Endothelial cell of umbilical vein (primary cell): Measurements from ENCODE around the gene PAPPA2. TPM values are rescaled to one million over a fixed set of nuclear protein-coding genes. Genes with fewer than 3 reads are reported as not detected.

Experiments used
- BruUV-seq: library from RNA; stranded (reverse); fragments of 400-500 nt; replicated peaks from 2 replicates; lab custom pipeline; 2021; lab: Mats Ljungman, UMichigan
- CTCF ChIA-PET: fragments of 300-600, 350-600 bp; sonication (Branson Sonifier 250); formaldehyde crosslinking; loops from one replicate; lab custom pipeline; 2021; ENCODE audit warnings: antibody characterized with exemption, inconsistent platforms; lab: Charles Lee
- POLR2A ChIA-PET: fragments of 300-600, 350-600 bp; sonication (Branson Sonifier 250); formaldehyde crosslinking; loops from one replicate; lab custom pipeline; 2021; ENCODE audit warnings: antibody characterized with exemption, inconsistent platforms; lab: Charles Lee
- DNase-seq: peaks from one replicate; pipeline ENCODE4 v3.0.0-alpha.2; 2011; ENCODE audit warnings: low read depth, low spot score
- FAIRE-seq: peaks from 2 replicates; lab custom pipeline; 2011; peaks lifted over from hg19 to GRCh38; lab: Jason Lieb, UNC
- H2AFZ ChIP-seq: 2 replicates; pipeline ENCODE4 v1.6.0; 2012; ENCODE audit warnings: low read depth, low read length, control low read depth, inconsistent platforms
- H3K27ac ChIP-seq: 2 replicates; pipeline ENCODE4 v1.5.1; 2011; ENCODE audit warnings: low read depth, mild to moderate bottlenecking, control low read depth, low read length, moderate library complexity; ENCODE audit not compliant: insufficient read depth
- H3K27me3 ChIP-seq, 2 experiments: 2 replicates each; pipeline versions ENCODE4 v1.6.0 to v1.6.1; 2011; ENCODE audit warnings: low read length in 2 of 2, mixed read lengths in 1 of 2; ENCODE audit not compliant: control insufficient read depth in 2 of 2, insufficient read depth in 2 of 2
- H3K36me3 ChIP-seq, 2 experiments: 2 replicates in 1 of 2; 3 replicates in 1 of 2; pipeline ENCODE4 v1.5.1; 2011; ENCODE audit warnings: low read length in 2 of 2, mild to moderate bottlenecking in 1 of 2, moderate library complexity in 1 of 2; ENCODE audit not compliant: control insufficient read depth in 2 of 2, insufficient read depth in 2 of 2; ENCODE audit errors: extremely low read depth in 1 of 2
- H3K4me1 ChIP-seq: 3 replicates; pipeline ENCODE4 v1.5.1; 2011; ENCODE audit warnings: mild to moderate bottlenecking, low read length; ENCODE audit not compliant: control insufficient read depth, insufficient read depth; ENCODE audit errors: extremely low read depth
- H3K4me2 ChIP-seq: 2 replicates; pipeline ENCODE4 v1.6.1; 2011; ENCODE audit warnings: low read length, control low read depth, mixed read lengths; ENCODE audit not compliant: insufficient read depth
- H3K4me3 ChIP-seq, 3 experiments: fragments of 200-600 bp in 1 of 3; sonication (generic), shearing (Covaris generic) in 1 of 3; replicated peaks in 1 of 3; 2 replicates each; pipeline ENCODE4 v1.5.1; 2011 to 2016; ENCODE audit warnings: control low read depth in 3 of 3, low read length in 3 of 3, mild to moderate bottlenecking in 2 of 3, inconsistent platforms in 1 of 3, low read depth in 1 of 3, moderate library complexity in 1 of 3; ENCODE audit not compliant: insufficient read depth in 1 of 3
- H3K79me2 ChIP-seq: 2 replicates; pipeline ENCODE4 v1.6.0; 2012; ENCODE audit warnings: low read length, inconsistent platforms; ENCODE audit not compliant: control insufficient read depth, insufficient read depth
- H3K9ac ChIP-seq: replicated peaks from 2 replicates; pipeline ENCODE3; 2011; ENCODE audit warnings: low read length, control low read depth; ENCODE audit not compliant: insufficient read depth; ENCODE audit errors: extremely low read depth
- H3K9me1 ChIP-seq: replicated peaks from 3 replicates; pipeline ENCODE4 v1.6.0; 2011; ENCODE audit warnings: mild to moderate bottlenecking, low read length; ENCODE audit not compliant: control insufficient read depth, insufficient read depth; ENCODE audit errors: extremely low read depth
- H3K9me3 ChIP-seq: replicated peaks from 2 replicates; pipeline ENCODE4 v1.5.1; 2012; ENCODE audit warnings: low read length, inconsistent platforms; ENCODE audit not compliant: control insufficient read depth, insufficient read depth
- H4K20me1 ChIP-seq: replicated peaks from 2 replicates; pipeline ENCODE3; 2011; ENCODE audit warnings: mild to moderate bottlenecking, low read length; ENCODE audit not compliant: control insufficient read depth, insufficient read depth; ENCODE audit errors: extremely low read depth
- EZH2 ChIP-seq: IDR thresholded peaks from 2 replicates; pipeline ENCODE4 v1.6.1; 2012; ENCODE audit warnings: borderline replicate concordance, low read depth, mild to moderate bottlenecking, moderate library complexity, low read length, inconsistent platforms; ENCODE audit not compliant: severe bottlenecking
- POLR2A ChIP-seq: IDR thresholded peaks from 2 replicates; pipeline ENCODE4 v1.6.1; 2012; ENCODE audit warnings: low read depth, mild to moderate bottlenecking, control low read depth, low read length
- dilution Hi-C: fragments of 300-500 bp; cut with MboI; formaldehyde crosslinking; loops from one replicate; pipeline ENCODE4 v1.15.0; 2019; ENCODE audit warnings: low sequenced_read_pairs; ENCODE audit not compliant: extremely low pct_ligation_motif_present
- intact Hi-C: fragments of 100-400 bp; cut with micrococcal nuclease; formaldehyde crosslinking; loops from one replicate; pipeline ENCODE4 v1.10.0; 2022
- polyA plus RNA-seq, 4 experiments: library from polyadenylated mRNA; depleted of rRNA in 3 of 4; stranded (reverse) in 3 of 4; unstranded in 1 of 4; fragments of >200 nt; gene quantifications; 2 replicates each; pipeline versions ENCODE4 v1.2.1 to v1.2.3, GENCODE V29; 2011 to 2012; ENCODE audit warnings: missing spikeins in 1 of 4
- total RNA-seq: library from RNA; stranded (reverse); gene quantifications from 2 replicates; pipeline ENCODE4 v1.2.3, GENCODE V29; 2021

The PAPPA2 gene
- total and polyA plus RNA-seq, 2 donors (not counting 3 experiments of a cell fraction or from before 2014, with no cell fraction given): not detected

DNA sequence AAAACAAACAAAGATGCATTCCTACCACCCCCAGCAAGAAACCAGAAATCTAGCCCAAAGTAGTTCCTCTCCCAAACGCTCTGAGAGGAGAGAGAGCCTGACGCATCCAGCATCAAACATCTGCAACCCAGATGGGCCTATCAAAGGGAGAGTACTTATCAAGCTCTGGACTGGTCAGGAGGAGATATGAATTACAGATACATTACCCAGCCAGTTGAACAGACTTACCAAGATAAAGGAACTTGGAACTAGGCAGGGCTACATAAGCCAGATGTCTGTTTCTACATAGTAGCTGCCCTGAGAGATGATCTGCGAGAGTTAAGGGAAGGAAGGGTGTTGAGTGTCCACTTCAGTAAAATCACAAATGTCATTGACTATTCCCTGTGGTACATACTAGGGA, 138.4 kb downstream of the PAPPA2 start:
- no peak overlapping the region for H3K27ac ChIP-seq
- no peak overlapping the region for H3K9ac ChIP-seq
- DNase-seq: no peak

DNA sequence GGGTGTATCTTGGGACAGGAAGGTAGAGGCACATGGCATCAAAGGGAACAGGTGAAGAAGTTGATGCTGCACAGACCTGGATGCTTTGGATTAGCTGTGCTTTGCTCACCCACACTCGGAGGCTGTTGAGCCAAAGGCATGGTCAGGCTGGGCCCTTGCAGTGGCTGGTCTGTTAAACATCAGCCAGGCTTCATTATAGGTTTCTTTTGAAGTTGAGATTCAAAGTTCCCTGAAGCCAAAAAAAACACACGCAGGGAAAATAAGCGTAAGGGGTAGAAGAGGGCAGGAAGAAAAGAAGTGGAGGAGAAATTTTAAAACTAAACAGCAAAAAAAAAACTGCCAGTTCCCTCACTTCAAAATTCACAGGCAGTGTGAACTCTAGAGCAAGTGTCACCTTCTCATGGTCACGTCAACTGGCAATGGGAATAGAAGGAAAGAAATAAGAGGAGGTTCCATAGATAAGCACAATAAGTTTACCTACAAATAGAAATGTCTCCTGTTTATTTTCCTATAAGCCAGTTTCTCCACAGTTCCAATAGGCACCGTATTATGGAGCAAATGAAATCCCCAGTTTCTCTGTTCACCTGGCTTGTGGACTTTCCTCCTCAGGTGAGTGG, 139.5 kb downstream of the PAPPA2 start:
- no peak overlapping the region for H2AFZ ChIP-seq
- H3K79me2 ChIP-seq: no peaks in the 10 kb centered on the region
- H3K4me2 ChIP-seq: no peak overlapping the region
- intact Hi-C loops (no loop called here), dilution Hi-C loops (no loop called here)
- no peaks in the 10 kb centered on the region for H3K27me3 ChIP-seq
- no peaks in the 10 kb centered on the region for H3K36me3 ChIP-seq
- no peaks in the 10 kb centered on the region for H3K9me1 ChIP-seq
- FAIRE-seq: no peak
- BruUV-seq: no TSS peak
- DNase-seq: no peak
- no peaks in the 10 kb centered on the region for H4K20me1 ChIP-seq
- H3K4me3 ChIP-seq: no peak overlapping the region
- no peak overlapping the region for H3K27ac ChIP-seq
- CTCF ChIA-PET: no interaction called here
- H3K4me1 ChIP-seq: no peaks in the 10 kb centered on the region
- no peak overlapping the region for H3K9ac ChIP-seq
- peaks cover 4% of the 10 kb centered on the region for H3K9me3 ChIP-seq
- POLR2A ChIA-PET: no interaction called here
- TF ChIP-seq POLR2A: no peak

More for the DNA sequence above, 138.4 kb downstream of the PAPPA2 start:
- H4K20me1 ChIP-seq: no peaks in the 10 kb centered on the region
- no peaks in the 10 kb centered on the region for H3K79me2 ChIP-seq
- dilution Hi-C loops (no loop called here), intact Hi-C loops (no loop called here)
- H3K36me3 ChIP-seq: no peaks in the 10 kb centered on the region
- H3K4me2 ChIP-seq: no peak overlapping the region
- ChIA-PET CTCF (no interaction called here), POLR2A (no interaction called here)
- TF ChIP-seq EZH2: no peak
- no peak for TF ChIP-seq POLR2A
- H3K9me1 ChIP-seq: no peaks in the 10 kb centered on the region
- H3K9me3 ChIP-seq: peaks cover 2% of the 10 kb centered on the region
- H3K4me3 ChIP-seq: no peak overlapping the region
- no peak overlapping the region for H2AFZ ChIP-seq
- no peaks in the 10 kb centered on the region for H3K27me3 ChIP-seq
- H3K4me1 ChIP-seq: no peaks in the 10 kb centered on the region
- FAIRE-seq: no peak
- no TSS peak for BruUV-seq
